ENCODE data around the gene GDPD5.

- TF ChIP-seq CTCF (IDR thresholded peaks at IDR 0.05; ENCODE audit: low read depth, low read length, poor library complexity, severe bottlenecking) = no peak
- no peak for TF ChIP-seq EZH2phosphoT487 (IDR thresholded peaks at IDR 0.05; ENCODE audit: borderline replicate concordance, low read length)
Measured at GRCh38 chr11:75406338-75406777, 119.4 kb downstream of the GDPD5 start.

Data from DOHH2 (cell line).